ENCODE data around the gene PTTG1. TPM values are rescaled to one million over a fixed set of nuclear protein-coding genes. Genes with fewer than 3 reads are reported as not detected.

Gene PTTG1
- 227 and 293 TPM in 2 replicates for total RNA-seq

DNA sequence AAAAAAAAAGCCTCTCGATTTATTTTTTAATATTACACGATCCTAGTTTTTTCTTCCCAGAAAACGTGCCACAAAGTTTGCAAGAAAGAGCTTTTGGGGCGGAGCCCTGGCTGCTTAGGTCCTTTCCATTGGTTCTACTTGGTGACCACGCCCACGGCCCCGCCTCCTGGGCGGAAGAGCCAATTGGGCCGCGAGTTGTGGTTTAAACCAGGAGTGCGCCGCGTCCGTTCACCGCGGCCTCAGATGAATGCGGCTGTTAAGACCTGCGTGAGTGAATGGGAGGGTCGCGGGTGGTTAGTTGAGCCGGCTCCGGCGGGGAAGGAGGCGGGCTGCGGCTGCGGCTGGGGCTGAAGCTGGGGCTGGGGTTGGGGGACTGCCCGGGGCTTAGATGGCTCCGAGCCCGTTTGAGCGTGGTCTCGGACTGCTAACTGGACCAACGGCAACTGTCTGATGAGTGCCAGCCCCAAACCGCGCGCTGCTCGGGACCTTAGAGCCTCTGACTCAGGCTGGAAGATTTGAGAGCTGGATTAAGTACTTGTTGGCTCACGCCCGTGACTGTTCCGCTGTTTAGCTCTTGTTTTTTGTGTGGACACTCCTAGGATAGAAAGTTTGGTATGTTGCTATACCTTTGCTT lies at the start of gene PTTG1:
Gene PTTG1, plus strand, starts transcription at position 231 of the 634 bp plus-strand sequence. CDS start 458 bp downstream, outside the sequence.

GRCh38 chr5:160399402-160400353 lies 22.0 kb upstream of the PTTG1 start, which contains the start of gene FAM200C:
FAM200C (minus strand) TSS chr5:160400054; CDS start chr5:160395490, 4,564 bp downstream.

DNA sequence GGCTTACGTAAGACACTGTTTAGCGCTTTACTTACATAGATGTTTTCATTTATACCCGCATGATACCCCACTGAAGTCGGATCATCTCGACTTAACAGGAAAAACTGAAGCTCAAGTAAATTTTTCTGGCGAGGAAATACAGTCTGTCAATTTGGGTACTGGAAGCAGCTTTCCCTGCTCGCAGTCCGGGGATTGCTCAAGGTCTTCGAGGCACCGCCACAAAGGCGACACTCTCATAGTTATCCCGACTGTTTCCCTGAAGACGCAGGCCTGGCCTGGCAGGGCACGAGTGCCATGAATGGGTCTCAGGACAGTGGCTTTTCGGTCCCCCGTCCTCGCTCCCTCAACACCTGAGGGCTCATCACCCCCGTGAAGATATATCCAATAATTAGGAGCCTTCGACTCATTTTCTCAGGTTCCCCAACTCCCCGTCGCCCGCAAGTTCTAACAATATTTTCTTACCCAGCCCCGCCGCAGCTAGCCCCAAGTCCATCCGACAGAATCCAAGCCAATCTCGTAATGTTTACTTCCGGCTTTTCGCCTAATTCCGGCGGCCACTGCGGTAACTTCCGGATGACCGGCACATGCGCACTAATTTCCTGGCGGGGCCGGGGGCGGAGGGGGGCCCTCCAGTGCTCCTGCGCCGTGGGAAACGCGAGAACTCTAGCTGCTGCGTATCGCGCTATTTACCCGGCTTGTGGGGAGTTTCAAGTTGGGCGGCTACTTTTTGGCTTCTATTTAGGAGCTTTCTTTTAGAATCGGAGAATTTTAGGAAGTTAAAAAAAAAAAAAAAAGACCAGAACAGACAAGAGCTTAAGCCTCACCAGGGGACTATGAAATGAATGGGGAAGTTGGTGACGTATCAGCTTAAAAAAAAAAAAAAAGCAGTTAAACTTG lies 2.8 kb upstream of the PTTG1 start, which contains the start of gene SLU7:
Gene SLU7, minus strand, starts transcription at position 521 of the 897 bp plus-strand sequence. CDS start 3,787 bp downstream, outside the sequence.

Other genes starting within 250 kb of the PTTG1 start
- not detected in 2 replicates for gene FABP6, start 192.3 kb upstream of the PTTG1 start, total RNA-seq
- gene CCNJL, start 109.3 kb upstream of the PTTG1 start, total RNA-seq, result not detected in 2 replicates
- gene C1QTNF2, start 51.2 kb upstream of the PTTG1 start, total RNA-seq, result 0.29 and 0.71 TPM in 2 replicates
- gene FAM200C, start 21.8 kb upstream of the PTTG1 start, total RNA-seq, result 2.6 and 2.8 TPM in 2 replicates
- gene SLU7, start 2.8 kb upstream of the PTTG1 start, total RNA-seq, result 22.8 and 36.9 TPM in 2 replicates

All from myometrial cell (primary cell).